PC-3 (cell line): ENCODE data around the gene SALL4.

Experiments used
- CTCF ChIP-seq: fragments of 300-600 bp; sonication (generic); conservative IDR thresholded peaks from 2 replicates; pipeline ENCODE4 v1.5.1; 2017; ENCODE audit warnings: antibody characterized with exemption, low read depth, mild to moderate bottlenecking, low read length
- EZH2 ChIP-seq: fragments of 300-600 bp; sonication (generic); IDR thresholded peaks from one replicate; pipeline ENCODE4 v1.6.1; 2017; ENCODE audit warnings: antibody characterized with exemption, mild to moderate bottlenecking, low read length; ENCODE audit not compliant: unreplicated experiment
- EZH2phosphoT487 ChIP-seq: fragments of 300-600 bp; sonication (generic); IDR thresholded peaks from 2 replicates; pipeline ENCODE4 v1.6.1; 2018; ENCODE audit warnings: mild to moderate bottlenecking, antibody characterized with exemption, low read length, borderline replicate concordance

GRCh38 chr20:51799401-51799860 is 2.9 kb downstream of the SALL4 start:
- TF ChIP-seq EZH2 (no peak), CTCF (no peak), EZH2phosphoT487 (no peak)
